Measurements from ENCODE around the gene TNNI3. TPM values are rescaled to one million over a fixed set of nuclear protein-coding genes. Genes with fewer than 3 reads are reported as not detected.
"Not testable (repeated sequence)": the region's sequence is repeated elsewhere in the genome, so short reads cannot be mapped to it uniquely, and the experiment has no call there.

Gene TNNI3
- total RNA-seq, 2 experiments from 2014 or later = not detected

DNA sequence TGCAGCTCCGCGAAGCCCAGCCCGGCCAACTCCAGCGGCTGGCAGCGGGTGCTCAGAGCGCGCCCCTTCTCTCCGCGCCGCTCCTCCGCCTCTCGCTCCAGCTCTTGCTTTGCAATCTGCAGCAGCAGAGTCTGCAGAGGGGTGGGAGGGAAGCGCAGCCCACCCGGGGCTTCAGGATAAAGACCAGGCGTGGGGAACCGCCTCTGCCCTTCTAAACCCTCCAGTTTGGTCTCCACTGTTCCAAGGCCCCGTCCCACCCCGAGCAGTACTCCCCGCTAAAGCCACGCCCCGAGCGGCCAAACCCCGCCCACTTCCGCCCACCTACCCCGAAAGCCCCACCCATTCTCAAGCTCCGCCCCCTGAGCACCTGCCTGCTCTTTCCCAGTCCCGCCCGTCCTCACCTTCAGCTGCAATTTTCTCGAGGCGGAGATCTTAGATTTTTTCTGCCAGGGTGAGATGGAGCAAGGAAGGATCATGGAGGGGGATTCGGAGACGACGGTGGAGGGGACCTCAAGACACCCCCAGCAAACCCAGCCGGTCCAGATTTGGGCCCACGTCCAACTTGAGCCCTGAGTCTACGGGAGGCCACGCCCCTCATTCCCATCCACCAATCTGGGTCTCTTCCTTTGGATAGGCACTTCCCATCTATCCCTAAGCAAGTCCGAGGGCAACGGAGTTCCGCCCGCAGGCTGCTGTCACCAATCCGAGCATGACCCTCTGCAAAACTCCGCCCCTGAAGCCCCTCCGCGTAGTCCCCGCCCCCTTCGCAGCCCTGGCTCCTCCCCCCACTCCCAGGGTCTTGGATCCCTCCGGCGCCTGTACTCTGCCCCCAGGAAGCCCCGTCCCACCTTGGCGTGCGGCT is 1.1 kb downstream of the TNNI3 start:
- Histone ChIP-seq H3K27ac (ENCODE audit: low read depth in 1 of 2, low read length in 2 of 2) (no peak overlapping the region), H3K4me1 (ENCODE audit: insufficient read depth, low read length) (peaks cover 35% of the 10 kb centered on the region), H3K9me3 (ENCODE audit: control insufficient read depth in 1 of 2, insufficient read depth in 1 of 2, low read length in 2 of 2) (peaks cover 9 to 47% of the 10 kb centered on the region in 2 experiments), H3K36me3 (ENCODE audit: insufficient read depth, low read length) (no peaks in the 10 kb centered on the region), H3K27me3 (ENCODE audit: control insufficient read depth in 1 of 2, insufficient read depth in 2 of 2, low read length in 2 of 2) (peaks cover 41 to 44% of the 10 kb centered on the region in 2 experiments), H3K4me3 (ENCODE audit: low read length) (no peak overlapping the region)
- POLR2A ChIA-PET = interaction anchor here (0.6 kb wide), 1 partner anchor 251 kb away, joined by 3 read pairs; the partner anchor contains the start of gene UBE2S
- H3K36me3 Mint-ChIP-seq (ENCODE audit: low read depth) = no peaks in the 10 kb centered on the region
- peaks cover 50% of the 10 kb centered on the region for H3K27me3 Mint-ChIP-seq
- no peak overlapping the region for H3K4me3 Mint-ChIP-seq
- no peak for ATAC-seq (ENCODE audit: poor library complexity)
- DNase-seq = peak in 7 of 14 experiments; percentile 22 to 63 (median 47)
- intact Hi-C loops (cut with DNase I, micrococcal nuclease) = no loop called here
- H3K4me1 Mint-ChIP-seq (ENCODE audit: low read depth) = peaks cover 32% of the 10 kb centered on the region
- CTCF ChIA-PET = no interaction called here
- TF ChIP-seq, protein P1, sequence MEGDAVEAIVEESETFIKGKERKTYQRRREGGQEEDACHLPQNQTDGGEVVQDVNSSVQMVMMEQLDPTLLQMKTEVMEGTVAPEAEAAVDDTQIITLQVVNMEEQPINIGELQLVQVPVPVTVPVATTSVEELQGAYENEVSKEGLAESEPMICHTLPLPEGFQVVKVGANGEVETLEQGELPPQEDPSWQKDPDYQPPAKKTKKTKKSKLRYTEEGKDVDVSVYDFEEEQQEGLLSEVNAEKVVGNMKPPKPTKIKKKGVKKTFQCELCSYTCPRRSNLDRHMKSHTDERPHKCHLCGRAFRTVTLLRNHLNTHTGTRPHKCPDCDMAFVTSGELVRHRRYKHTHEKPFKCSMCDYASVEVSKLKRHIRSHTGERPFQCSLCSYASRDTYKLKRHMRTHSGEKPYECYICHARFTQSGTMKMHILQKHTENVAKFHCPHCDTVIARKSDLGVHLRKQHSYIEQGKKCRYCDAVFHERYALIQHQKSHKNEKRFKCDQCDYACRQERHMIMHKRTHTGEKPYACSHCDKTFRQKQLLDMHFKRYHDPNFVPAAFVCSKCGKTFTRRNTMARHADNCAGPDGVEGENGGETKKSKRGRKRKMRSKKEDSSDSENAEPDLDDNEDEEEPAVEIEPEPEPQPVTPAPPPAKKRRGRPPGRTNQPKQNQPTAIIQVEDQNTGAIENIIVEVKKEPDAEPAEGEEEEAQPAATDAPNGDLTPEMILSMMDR (IDR thresholded peaks at IDR 0.05) = no peak
- peaks cover 6% of the 10 kb centered on the region for H3K9me3 Mint-ChIP-seq
- no peak overlapping the region for H3K27ac Mint-ChIP-seq

DNA sequence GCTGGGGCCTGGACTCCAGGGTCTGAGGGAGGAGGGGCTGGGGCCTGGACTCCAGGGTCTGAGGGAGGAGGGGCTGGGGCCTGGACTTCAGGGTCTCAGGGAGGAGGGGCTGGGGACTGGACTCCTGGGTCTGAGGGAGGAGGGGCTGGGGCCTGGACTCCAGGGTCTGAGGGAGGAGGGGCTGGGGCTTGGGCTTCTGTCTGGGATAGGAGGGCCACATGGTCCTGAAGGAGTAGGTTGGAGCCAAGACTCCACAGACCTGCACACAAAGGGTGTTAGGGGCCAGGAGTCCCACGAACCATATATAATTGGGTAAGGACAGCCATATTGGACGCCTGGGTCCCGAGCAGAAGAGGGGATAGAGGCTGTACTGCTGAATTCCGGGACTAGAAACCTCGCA is 1.7 kb downstream of the TNNI3 start:
- DNase-seq; intact Hi-C loops (cut with DNase I, micrococcal nuclease); H3K4me3 ChIP-seq (ENCODE audit: low read length); CTCF ChIA-PET; H3K4me3 Mint-ChIP-seq; H3K9me3 Mint-ChIP-seq; H3K27ac Mint-ChIP-seq; H3K36me3 ChIP-seq (ENCODE audit: insufficient read depth, low read length); H3K36me3 Mint-ChIP-seq (ENCODE audit: low read depth); H3K27ac ChIP-seq (ENCODE audit: low read depth in 1 of 2, low read length in 2 of 2); ATAC-seq (ENCODE audit: poor library complexity): not testable (repeated sequence)
- H3K27me3 Mint-ChIP-seq = peaks cover 52% of the 10 kb centered on the region
- POLR2A ChIA-PET = interaction anchor here (0.6 kb wide), 1 partner anchor 252 kb away, joined by 3 read pairs; the partner anchor contains the start of gene UBE2S
- Histone ChIP-seq H3K27me3 (ENCODE audit: control insufficient read depth in 1 of 2, insufficient read depth in 2 of 2, low read length in 2 of 2) (peaks cover 37 to 38% of the 10 kb centered on the region in 2 experiments), H3K4me1 (ENCODE audit: insufficient read depth, low read length) (peaks cover 31% of the 10 kb centered on the region), H3K9me3 (ENCODE audit: control insufficient read depth in 1 of 2, insufficient read depth in 1 of 2, low read length in 2 of 2) (peaks cover 10 to 41% of the 10 kb centered on the region in 2 experiments)
- peaks cover 35% of the 10 kb centered on the region for H3K4me1 Mint-ChIP-seq (ENCODE audit: low read depth)

DNA sequence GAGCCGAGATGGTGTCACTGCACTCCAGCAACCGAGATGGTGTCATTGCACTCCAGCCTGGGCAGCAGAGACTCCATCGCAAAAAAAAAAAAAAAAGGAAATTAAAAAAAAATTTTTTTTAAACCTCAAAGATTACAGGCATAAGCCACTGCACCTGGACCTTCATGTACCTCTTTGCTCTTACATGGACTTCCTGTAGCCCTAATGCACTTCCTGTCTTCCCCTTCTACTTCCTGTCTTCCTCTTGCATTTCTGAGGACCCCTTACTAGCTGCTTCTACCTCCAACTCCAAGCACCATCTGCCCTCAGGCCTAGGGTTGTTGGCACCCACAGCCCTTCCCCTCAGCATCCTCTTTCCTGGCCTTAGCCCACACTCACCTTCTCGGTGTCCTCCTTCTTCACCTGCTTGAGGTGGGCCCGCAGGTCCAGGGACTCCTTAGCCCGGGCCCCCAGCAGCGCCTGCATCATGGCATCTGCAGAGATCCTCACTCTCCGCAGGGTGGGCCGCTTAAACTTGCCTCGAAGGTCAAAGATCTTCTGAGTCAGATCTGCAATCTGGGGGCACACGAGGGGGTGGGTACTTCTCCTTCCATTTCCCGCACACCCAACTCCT is 3.8 kb downstream of the TNNI3 start:
- no peaks in the 10 kb centered on the region for H3K36me3 Mint-ChIP-seq (ENCODE audit: low read depth)
- H3K4me3 ChIP-seq (ENCODE audit: low read length) = no peak overlapping the region
- ChIA-PET POLR2A (no interaction called here), CTCF (no interaction called here)
- H3K27me3 ChIP-seq (ENCODE audit: control insufficient read depth in 1 of 2, insufficient read depth in 2 of 2, low read length in 2 of 2) = peaks cover 34% of the 10 kb centered on the region in 2 experiments
- no peak overlapping the region for H3K4me3 Mint-ChIP-seq
- H3K9me3 ChIP-seq (ENCODE audit: control insufficient read depth in 1 of 2, insufficient read depth in 1 of 2, low read length in 2 of 2) = peaks cover 10 to 36% of the 10 kb centered on the region in 2 experiments
- TF ChIP-seq, protein P1 (IDR thresholded peaks at IDR 0.05) = no peak
- peaks cover 24% of the 10 kb centered on the region for H3K4me1 Mint-ChIP-seq (ENCODE audit: low read depth)
- H3K4me1 ChIP-seq (ENCODE audit: insufficient read depth, low read length) = peaks cover 25% of the 10 kb centered on the region
- ATAC-seq (ENCODE audit: poor library complexity) = no peak
- peaks cover 33% of the 10 kb centered on the region for H3K27me3 Mint-ChIP-seq
- intact Hi-C loops (cut with DNase I, micrococcal nuclease) = no loop called here
- no peak for DNase-seq
- H3K9me3 Mint-ChIP-seq = peaks cover 6% of the 10 kb centered on the region
- H3K27ac Mint-ChIP-seq = no peak overlapping the region
- no peak overlapping the region for H3K27ac ChIP-seq (ENCODE audit: low read depth in 1 of 2, low read length in 2 of 2)
- H3K36me3 ChIP-seq (ENCODE audit: insufficient read depth, low read length) = no peaks in the 10 kb centered on the region
